ENCODE measurements around the gene CCDC63.

- TF ChIP-seq ZBTB33 (CRISPR knock-in tag; IDR thresholded peaks at IDR 0.05) = no peak
- no peak for TF ChIP-seq ZFX (CRISPR knock-in tag; IDR thresholded peaks at IDR 0.05)
- TF ChIP-seq FOS (IDR thresholded peaks at IDR 0.05; ENCODE audit: extremely low read depth, insufficient read length) = no peak
- no peak for TF ChIP-seq JUND (IDR thresholded peaks at IDR 0.05; ENCODE audit: borderline replicate concordance, low read depth, low read length)
- TF ChIP-seq JUND (tag; IDR thresholded peaks at IDR 0.05; ENCODE audit: borderline replicate concordance, low read depth, low read length) = no peak
- TF ChIP-seq GABPB2 (CRISPR knock-in tag; conservative IDR thresholded peaks at IDR 0.05) = no peak
- no peak for TF ChIP-seq REST (IDR thresholded peaks at IDR 0.05; ENCODE audit: borderline replicate concordance)
- no peak for TF ChIP-seq REST (CRISPR knock-in tag; IDR thresholded peaks at IDR 0.05; ENCODE audit: low read depth)
- no peak for TF ChIP-seq NBN (IDR thresholded peaks at IDR 0.05; ENCODE audit: low read depth)
- no peak for TF ChIP-seq DACH1 (IDR thresholded peaks at IDR 0.05; ENCODE audit: partially characterized antibody)
Measured at GRCh38 chr12:110913119-110914056, 66.6 kb downstream of the CCDC63 start.

All from K562 (cell line).